NCI-H187 treated with DMSO at 0.1 percent for 48 hours (cell line): ENCODE data around the gene SLC41A2.
A peak's percentile ranks its signal among the peaks of the same experiment; 100 is the strongest.
"Not testable (repeated sequence)": the region's sequence is repeated elsewhere in the genome, so short reads cannot be mapped to it uniquely, and the experiment has no call there.

Experiments used
- DNase-seq: peaks from one replicate; lab custom pipeline; 2025; lab: John Stamatoyannopoulos, UW

The SLC41A2 gene, protein sequence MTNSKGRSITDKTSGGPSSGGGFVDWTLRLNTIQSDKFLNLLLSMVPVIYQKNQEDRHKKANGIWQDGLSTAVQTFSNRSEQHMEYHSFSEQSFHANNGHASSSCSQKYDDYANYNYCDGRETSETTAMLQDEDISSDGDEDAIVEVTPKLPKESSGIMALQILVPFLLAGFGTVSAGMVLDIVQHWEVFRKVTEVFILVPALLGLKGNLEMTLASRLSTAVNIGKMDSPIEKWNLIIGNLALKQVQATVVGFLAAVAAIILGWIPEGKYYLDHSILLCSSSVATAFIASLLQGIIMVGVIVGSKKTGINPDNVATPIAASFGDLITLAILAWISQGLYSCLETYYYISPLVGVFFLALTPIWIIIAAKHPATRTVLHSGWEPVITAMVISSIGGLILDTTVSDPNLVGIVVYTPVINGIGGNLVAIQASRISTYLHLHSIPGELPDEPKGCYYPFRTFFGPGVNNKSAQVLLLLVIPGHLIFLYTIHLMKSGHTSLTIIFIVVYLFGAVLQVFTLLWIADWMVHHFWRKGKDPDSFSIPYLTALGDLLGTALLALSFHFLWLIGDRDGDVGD

DNA sequence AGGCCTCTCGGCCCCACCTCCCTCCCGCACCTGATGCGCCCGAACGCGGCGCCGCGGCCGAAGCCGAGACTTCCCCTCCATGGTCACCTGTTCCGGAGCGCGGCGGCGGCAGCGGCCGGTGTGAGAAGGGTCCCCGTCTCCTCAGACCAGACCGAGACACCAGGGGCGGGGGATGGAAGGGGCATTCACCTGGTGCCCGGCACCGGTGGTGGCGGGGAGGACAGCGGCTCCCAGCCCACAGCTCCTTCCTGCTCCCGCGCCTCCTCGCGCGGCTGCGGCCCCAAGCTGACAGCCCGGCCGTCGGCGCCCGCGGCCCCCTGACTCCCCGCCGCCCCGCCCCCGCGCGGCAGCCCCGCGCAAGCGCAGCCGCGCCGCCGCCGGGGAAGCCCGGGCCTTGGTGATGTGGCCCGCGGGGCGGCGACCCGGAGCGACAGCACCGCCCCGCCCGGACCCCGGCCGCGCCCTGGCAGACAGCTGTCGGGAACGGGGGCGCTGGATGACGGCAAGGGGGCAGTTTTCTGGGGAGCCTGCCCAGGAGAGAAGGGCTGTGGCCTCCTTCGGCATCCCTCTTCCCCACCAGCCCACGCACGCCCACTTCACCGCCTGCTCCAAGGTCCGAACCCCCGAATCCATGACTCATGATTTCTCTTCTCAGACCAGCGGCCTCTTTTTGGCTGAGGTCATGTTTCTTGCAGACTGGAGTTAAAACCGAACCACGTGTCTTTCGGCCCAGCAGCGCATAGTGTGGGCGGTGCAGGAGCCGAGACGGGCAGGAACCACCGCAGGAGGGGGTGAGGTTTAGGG is at the start of gene SLC41A2:
SLC41A2 (minus strand) TSS at position 290 of the 804 bp plus-strand sequence. CDS start 29,763 bp downstream, outside the sequence.
- DNase-seq = no peak

DNA sequence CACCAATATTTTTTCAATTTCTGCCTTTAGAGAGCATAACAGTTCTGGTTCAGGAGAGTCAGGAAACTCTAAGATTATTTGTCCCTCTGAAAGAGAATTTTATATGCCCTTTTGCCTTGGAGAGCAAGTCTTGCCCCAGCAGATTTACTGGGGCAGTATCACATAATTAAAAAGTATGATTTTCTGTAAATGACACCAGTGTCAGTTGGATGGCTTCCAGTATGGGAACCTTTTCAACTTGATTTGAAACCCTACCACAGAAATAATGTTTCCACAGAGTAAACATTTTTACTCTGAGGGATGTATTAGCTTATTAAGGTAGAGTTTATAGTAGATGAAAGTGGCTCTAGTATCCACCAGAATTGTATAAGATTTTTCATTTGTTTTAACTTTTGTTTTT is 43.4 kb upstream of the SLC41A2 start:
- no peak for DNase-seq

DNA sequence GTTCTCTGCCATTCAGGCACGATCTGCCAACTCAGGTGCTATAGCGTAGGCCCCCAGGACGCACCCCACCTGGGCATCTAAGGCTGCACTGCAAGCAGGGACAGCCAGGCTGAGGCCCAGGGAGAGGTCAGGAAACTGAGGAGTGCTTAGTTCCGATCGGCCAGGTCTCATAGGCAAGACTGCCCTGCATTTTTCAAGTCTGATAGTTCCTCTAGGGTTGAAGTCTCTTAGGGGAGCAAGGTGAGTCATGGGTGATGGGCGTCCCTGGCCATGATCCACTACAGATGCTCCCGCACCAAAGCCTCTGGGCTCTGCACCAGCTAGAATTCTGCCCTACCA is 41.2 kb upstream of the SLC41A2 start:
- DNase-seq = no peak

DNA sequence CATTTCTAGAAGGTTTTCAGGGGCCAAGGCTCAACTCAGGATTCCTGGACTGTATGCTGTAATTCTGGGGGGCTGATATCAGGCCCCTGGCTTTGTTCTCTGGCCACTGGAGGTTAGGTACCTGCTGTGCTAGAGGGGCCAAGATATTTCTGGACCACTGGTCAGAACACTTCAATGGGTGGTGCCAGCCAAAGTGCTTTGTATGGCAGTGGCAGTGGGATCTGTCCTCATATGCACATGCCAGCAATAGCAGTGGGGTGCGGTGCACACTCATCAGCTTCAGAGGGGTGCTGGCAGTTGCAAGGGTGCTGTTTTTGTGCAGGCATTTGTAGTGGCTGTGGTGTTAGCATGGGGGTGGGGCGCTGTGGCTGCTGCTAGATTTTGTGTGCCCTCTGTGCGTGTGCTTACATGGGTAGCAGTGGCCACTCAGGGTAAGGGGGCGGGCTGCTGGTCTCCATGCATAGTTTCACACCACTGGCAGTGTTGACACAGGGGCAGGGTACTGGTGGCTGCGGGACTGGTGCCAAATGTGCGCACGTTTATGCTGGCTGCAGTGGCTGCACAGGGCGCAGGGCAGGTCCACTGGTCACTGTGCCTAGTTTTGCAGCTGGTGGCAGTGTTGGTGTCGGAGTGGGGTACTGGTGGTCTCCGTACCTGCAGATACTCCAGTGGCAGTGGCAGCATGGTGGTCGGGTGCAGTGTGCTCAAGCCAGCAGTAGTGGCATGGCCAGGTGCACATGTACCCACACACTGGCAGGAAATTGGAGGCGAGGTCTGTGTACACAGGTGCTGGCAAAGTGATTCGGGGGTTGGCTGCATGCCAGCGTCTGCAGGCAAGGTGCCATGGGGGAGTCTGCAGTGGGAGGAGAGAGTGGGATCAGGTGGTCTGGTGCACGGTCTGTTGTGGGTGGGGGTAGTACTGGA is 40.6 kb upstream of the SLC41A2 start:
- peak; percentile 59 for DNase-seq

DNA sequence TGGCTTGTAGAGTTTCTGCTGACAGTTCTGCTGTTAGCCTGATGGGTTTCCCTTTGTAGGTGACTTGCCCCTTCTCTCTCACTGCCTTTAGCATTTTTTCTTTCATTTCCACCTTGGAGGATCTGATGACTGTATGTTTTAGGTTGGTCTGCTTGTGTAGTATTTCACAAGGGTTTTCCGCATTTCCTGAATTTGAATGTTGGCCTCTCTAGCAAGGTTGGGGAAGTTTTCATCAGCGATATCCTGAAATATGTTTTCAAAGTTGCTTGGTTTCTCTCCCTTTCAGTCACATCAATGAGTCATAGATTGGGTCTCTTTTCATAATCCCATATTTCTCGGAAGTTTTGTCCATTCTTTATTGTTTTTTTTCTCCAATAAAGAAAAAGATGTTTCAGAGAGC is 39.5 kb upstream of the SLC41A2 start:
- DNase-seq = no peak

DNA sequence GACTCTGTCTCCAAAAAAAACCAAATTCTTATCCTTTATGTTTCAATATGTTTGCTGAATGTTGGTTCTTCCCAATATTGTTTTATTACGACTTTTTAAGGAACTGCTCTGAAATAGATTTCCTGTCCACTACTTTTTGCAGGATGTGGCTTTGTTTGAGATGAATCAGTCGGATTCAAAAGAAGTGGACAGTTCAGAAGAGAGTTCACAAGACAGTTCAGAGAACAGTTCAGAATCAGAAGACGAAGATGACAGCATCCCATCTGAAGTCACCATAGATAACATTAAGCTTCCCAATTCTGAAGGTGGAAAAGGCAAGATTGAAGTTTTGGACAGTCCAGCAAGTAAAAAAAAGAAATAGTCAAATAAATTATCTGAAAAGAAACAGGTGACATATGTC is 36.2 kb upstream of the SLC41A2 start:
- DNase-seq = no peak

DNA sequence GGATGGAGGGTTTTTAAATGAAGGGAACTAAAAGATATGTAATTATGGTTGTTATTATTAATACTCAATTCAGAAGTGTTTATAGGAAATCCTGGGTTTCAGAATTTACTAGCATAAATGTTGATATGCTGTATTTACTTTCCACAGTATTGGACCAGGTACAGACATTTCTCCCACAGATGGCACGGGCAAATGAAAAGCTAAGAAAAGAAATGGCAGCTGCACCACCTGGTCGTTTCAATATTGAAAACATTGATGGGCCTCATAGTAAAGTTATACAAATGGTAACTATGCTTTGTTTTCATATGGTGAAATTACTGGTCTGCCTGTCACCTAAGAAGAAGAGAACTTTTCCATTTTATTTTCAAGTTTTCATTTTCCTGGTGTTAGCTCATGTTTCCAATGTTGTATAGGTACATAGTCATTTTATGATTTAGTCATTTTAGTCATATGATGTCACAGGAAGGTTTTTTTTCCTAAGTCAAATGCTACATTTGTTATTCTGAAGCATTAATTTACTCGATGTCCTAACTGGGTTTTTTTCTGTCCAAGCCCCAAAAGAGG is 33.6 kb upstream of the SLC41A2 start:
- no peak for DNase-seq

DNA sequence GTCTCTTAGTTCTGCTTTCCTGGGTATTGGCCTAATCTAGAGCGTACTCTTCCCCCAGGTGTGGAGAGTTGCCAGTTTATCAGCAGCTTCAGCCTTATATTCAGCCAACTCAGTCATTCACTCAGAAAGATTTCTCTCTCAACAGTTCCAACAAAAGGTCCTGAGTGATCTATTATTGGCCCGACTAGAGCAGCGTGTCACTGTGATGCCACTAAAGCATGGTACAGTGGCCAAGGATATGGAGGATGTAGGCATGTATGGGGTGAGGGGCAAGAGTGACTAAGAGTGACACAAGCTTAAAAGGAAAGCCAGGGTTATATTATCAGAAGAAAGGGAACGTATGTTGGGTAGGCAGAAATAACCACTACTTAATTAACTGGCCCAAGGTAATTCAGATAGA is 32.9 kb upstream of the SLC41A2 start:
- no peak for DNase-seq

DNA sequence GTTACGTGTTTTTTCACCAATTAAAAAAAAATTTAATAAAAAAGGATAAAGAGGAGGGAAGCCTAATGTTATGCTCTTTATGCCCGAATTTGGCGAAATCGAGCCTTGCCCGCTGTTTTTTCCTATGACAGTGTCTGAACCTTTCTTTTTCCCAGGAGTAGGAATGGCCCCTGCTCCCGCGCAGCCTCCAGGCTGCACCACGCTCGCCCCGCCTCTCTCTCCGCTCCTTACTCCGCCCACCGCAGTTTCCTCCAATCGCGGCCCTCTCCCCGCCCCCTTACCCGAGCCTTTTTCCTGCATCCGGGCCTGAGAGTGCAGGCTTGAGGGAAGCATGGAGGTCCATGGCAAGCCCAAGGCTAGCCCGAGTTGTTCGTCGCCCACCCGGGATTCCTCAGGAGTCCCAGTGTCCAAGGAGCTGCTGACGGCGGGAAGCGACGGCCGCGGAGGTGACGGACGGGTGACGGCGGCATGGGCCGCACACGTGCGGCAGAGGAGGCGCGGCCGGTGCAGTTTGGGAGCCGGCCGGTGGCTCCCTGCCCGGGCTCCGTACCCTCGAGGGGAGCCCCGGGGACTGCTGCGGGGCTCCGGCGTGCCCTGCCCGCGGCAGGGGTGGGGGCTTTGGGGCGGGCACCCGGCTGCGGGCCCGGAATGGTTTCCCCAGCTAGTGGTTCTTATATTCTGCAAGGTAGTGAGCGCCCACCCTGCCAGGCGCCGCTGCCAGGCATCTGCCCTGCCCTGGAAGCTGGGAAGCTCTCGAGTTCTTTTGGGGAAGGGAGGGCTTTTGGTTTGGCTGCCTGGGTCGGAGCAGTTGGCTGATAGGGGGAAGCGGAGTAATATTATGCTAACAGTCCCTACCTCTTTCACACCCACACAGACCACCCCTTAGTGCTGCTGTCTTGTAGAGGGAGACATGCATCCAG is 28.2 kb upstream of the SLC41A2 start, which contains the start of gene NOPCHAP1:
NOPCHAP1 (plus strand) TSS at position 295 of the 920 bp plus-strand sequence; CDS start at position 332, 37 bp downstream.
- peak; percentile 96 for DNase-seq

DNA sequence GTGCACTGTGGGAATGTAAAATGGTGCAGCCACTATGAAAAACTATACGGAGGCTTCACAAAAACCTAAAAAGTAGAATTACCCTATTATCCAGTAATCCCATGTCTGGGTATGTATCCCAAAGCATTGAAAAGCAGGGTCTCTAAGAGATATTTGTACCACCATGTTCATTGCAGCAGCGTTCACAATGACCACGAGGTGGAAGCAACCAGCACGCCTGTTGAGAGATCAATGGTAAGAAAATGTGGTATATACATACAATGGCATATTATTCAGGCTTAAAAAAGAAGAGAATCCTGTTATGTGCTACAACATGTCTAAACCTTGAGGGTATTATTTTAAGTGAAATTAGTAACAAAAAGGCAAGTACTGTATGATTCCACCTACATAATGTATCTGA is 27.1 kb upstream of the SLC41A2 start:
- no peak for DNase-seq

DNA sequence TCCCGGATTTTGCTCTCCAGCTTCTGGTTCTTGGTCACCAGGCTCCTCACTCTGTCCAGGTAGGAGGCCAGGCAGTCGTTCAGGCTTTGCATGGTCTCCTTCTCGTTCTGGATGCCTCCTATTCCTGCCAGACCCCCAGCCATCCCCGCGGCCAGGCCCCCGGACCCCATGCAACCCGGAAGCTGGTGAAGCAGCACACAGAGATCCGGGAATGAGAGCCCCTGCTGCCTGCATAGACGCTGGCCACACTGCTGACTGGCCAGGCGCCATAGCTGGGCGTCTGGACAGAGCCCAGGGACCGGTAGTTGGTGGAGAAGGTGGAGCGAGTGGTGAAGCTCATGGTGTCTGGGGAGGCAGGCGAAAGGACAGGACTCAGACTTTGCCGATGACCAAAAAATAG is 19.6 kb upstream of the SLC41A2 start:
- DNase-seq = not testable (repeated sequence)

DNA sequence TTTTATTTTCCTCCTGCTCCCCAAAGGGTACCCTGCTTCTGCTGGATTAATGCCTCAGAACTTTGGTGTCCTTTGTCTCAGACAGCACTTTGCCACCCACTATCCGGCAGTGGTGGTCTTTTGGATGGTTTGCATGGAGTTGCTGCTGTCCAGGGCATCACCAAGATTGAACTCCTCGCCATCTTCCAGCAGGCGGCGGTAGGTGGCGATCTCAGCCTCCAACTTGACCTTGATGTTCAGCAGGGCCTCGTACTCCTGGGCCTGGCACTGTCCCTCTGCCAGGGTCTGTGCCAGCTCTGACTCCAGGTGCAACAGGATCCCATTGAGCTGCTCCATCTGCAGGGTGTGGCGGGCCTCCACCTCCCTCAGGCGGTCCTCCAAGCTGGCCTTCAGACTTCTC is 18.6 kb upstream of the SLC41A2 start:
- DNase-seq = no peak

DNA sequence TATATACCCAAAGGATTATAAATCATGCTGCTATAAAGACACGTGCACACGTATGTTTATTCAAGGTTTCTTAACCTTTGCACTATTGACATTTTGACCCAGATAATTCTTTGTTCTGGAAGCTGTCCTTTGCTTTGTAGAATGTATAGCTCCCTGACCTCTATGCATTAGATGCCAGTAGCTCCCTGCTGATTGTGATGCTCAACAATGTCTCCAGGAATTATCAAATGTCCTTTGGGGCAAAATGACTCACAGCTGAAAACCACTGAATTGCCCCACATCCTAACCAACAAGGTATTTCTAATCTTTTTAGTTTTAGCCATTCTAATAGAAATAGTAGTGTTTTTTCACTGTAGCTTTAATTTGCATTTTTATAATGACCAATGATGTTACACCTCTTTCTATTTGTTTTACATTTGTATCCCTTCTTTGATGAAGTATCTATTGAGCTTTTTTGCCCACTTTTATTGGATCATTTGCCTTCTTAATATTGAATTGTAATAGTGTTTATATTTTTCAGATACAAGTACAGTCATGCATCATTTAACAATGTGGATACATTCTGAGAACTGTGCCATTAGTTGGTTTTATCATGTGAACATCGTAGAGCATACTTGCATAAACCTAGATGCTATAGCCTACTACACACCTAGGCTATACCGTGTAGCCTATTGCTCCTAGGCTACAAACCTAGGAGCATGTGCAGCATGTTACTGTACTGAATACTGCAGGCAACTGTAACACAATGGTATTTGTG is 17.7 kb upstream of the SLC41A2 start:
- DNase-seq = no peak

DNA sequence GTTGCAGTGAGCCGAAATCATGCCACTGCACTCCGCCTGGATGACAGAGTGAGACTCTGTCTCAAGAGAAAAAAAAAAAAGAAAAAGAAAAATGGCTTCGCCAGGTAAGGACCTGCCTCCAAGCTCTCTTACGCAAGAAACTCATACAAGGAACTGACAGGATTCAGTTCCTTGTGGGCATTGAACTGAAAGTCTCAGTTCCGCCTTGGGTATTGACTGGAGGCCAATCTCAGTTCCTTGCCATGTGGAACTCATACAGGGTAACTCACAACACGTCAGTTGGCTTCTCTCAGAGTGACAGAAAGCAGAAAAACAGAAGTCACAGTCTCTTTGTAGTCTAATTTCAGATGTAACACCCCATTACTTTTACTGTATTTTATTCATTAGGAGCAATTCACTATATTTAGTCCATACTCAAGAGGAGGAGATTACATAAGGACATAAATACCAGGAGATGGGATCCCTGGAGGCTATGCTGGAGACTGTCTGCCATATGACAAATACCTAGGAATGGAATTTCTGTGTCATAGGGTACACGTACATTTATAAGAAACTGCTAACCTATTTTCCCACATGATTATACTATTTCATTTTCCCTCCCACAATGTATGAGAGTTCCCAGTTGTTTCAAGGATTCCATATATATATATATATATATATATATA is 16.7 kb upstream of the SLC41A2 start:
- no peak for DNase-seq

DNA sequence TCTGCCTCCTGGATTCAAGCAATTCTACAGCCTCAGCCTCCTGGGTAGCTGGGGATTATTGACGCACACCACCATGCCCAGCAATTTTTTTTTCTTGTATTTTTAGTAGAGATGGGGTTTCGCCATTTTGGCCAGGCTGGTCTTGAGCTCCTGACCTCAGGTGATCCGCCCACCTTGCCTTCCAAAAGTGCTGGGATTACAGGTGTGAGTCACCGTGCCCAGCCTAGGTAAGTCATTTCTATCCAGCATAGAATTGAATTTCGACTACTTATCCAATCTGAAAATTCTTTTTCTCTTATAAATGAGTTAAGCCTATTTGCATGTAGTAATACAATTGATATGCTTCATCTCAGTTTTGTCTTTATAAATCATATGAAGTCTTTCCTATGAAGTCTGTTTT is 15.2 kb upstream of the SLC41A2 start:
- no peak for DNase-seq

DNA sequence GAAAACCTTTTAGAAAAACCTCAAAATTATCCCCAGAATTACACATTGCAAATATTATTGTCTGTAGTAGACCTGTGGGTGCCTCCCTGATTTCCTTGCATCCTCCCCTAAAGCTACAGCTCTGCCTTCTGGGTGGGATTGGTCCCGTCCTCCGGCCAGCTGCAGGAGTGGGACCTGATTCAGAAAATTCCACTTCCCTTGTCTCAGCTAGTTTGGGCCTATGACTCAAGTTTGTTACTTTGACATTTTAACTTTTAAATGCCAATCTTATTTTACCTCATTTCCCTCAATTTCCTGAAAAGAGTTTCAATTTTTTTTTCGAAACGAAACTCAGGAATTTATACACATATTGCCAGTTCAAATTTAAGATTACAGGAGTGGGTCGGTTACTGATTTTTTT is 13.2 kb upstream of the SLC41A2 start:
- no peak for DNase-seq

DNA sequence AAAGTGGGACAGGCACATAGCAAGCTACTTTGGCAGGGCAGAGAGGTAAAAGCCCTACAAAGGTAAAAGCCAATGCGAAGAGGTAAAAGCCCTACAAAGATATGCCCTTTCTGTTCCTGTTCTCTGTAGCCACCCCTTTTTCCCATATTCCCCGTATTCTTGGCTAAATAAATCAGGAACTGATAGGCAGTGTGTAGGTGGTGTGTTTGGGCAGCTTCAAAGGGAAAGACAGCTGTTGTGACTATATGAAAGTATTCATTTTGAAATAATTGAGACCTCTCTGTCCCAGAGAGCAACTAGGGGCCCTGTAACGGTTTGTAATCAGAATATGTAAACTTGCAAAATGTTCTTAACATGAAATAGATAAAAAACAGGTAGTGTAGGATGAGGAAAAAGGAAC is 11.3 kb upstream of the SLC41A2 start:
- DNase-seq = no peak

DNA sequence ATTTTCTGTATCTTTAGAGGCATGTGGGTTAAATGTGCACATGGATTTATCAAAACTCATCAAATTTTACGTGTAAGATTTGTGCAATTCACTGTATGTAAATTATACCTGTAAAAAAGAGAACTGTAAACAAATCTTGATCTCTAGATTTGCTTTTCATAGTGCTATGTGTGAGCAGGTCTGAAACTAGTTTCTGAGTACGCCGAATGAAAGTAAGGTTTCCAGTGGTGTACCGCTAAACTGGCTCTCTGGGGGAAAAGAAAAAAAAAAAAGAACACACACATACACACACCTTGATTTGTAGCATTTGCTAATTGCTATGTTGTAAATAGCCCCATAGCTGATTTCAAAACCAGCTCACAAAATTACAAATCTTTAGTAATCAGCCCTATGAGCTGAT is 8.6 kb upstream of the SLC41A2 start:
- DNase-seq = no peak

DNA sequence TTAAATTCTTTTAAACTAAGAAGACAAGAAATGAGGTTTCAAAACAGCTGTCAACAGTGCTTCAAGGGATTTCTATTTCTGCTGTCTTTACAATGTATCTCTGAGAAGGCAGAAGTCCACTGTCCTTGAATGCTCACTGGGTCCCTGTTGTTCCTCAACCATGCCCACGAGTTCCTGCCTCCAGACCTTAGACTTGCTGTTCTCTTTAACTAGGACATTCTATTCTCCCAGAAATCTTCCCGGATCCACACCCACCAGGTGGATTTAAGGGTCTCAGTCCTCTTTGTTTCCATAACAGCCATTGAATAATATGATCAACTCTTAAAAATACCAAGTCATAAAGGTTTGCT is 6.7 kb upstream of the SLC41A2 start:
- DNase-seq = no peak
